HUES64 (cell line): ENCODE results near the gene SLC3A2. TPM values are rescaled to one million over a fixed set of nuclear protein-coding genes. Genes with fewer than 3 reads are reported as not detected.
"Not testable (repeated sequence)": the region's sequence is repeated elsewhere in the genome, so short reads cannot be mapped to it uniquely, and the experiment has no call there.

Source experiments
- H3K27ac ChIP-seq: 2 replicates; pipeline ENCODE4 v1.7.0; 2013; ENCODE audit warnings: low read depth, low read length, inconsistent platforms
- H3K27me3 ChIP-seq: 2 replicates; pipeline ENCODE4 v1.6.1; 2013; ENCODE audit warnings: mild to moderate bottlenecking, low read length; ENCODE audit not compliant: insufficient read depth
- H3K36me3 ChIP-seq: 2 replicates; pipeline ENCODE4 v1.6.1; 2013; ENCODE audit warnings: mild to moderate bottlenecking, low read length; ENCODE audit not compliant: insufficient read depth
- H3K4me1 ChIP-seq: 2 replicates; pipeline ENCODE4 v1.6.1; 2013; ENCODE audit warnings: mild to moderate bottlenecking, low read length, moderate library complexity; ENCODE audit not compliant: insufficient read depth
- H3K4me3 ChIP-seq: 2 replicates; pipeline ENCODE4 v1.5.1; 2013; ENCODE audit warnings: mild to moderate bottlenecking, low read length, moderate library complexity
- H3K9ac ChIP-seq: 2 replicates; pipeline ENCODE4 v1.6.1; 2013; ENCODE audit warnings: mild to moderate bottlenecking, low read depth, low read length
- H3K9me3 ChIP-seq: 2 replicates; pipeline ENCODE4 v1.6.1; 2013; ENCODE audit warnings: low read depth, low read length; ENCODE audit not compliant: insufficient read depth
- WGBS: fragments of 150-250, 120-280 bp; methylation state at CpG from one replicate; pipeline ENCODE4 v1.1.7; 2013; ENCODE audit warnings: missing lambda C conversion rate; 5-methylcytosine and 5-hydroxymethylcytosine counted together
- polyA plus RNA-seq, 2 experiments: library from polyadenylated mRNA; stranded (reverse); fragments of 50-300 nt; gene quantifications; one replicate each; pipeline ENCODE4 v1.2.3, GENCODE V29; 2013

SLC3A2 gene
- polyA plus RNA-seq (2013, experiment 1 of 2) = 192 TPM
- polyA plus RNA-seq (2013, experiment 2 of 2) = 181 TPM

DNA sequence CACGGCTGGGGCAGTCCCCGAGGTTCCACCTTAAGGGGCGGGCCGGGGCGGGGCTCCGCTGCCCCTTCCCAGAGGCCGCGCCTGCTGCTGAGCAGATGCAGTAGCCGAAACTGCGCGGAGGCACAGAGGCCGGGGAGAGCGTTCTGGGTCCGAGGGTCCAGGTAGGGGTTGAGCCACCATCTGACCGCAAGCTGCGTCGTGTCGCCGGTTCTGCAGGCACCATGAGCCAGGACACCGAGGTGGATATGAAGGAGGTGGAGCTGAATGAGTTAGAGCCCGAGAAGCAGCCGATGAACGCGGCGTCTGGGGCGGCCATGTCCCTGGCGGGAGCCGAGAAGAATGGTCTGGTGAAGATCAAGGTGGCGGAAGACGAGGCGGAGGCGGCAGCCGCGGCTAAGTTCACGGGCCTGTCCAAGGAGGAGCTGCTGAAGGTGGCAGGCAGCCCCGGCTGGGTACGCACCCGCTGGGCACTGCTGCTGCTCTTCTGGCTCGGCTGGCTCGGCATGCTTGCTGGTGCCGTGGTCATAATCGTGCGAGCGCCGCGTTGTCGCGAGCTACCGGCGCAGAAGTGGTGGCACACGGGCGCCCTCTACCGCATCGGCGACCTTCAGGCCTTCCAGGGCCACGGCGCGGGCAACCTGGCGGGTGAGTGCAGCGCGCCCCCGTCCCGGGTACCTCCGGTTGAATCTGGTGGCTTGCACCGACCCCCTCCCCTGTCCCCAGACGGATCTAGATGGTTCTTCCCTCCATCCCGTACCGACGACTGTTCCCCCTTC, at the start of gene SLC3A2:
Gene SLC3A2 (plus strand): TSS at position 94 of the 776 bp plus-strand sequence. CDS start 128 bp downstream, at position 222.
- H3K36me3 ChIP-seq = peaks cover 78% of the 10 kb centered on the region
- H3K9ac ChIP-seq = peak within 1 kb of the TSS; percentile 97
- H3K27me3 ChIP-seq = no peaks in the 10 kb centered on the region
- peak within 1 kb of the TSS; percentile 81 for H3K4me3 ChIP-seq
- H3K4me1 ChIP-seq = peaks cover 26% of the 10 kb centered on the region
- WGBS = under 1% methylated on average over 69 of the region's 69 CpGs
- no peaks in the 10 kb centered on the region for H3K9me3 ChIP-seq
- H3K27ac ChIP-seq = peak within 1 kb of the TSS; percentile 100

DNA sequence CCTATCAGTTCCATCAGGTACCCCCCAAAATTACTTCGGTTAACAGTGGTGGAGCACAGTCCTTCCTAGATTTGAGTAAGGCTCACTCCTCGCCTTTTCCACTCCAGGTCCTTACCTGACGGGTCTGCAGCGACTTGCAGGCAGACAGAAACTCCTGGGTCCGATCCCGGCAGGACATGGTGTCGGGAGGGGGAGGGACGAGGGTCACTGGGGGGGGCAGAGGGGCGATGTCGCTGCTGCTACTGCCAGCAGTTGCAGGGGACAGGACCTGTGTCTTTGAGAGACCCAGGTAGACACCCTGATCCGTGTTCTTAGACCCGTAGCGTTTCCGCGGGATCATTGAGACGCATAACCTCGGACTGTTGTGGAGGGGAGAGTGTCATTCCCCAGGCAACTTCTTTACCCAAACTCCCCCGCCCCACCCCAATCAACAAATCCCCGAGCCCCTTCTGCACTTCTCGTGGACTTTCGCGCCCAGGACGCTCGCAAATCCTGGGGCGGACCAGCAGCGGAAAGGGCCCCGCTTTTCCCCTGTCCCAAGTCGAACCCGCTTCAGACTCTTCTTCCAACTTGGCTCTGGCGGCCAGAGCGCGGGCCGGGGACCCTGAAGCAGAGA, 49.7 kb upstream of the SLC3A2 start:
- peak overlapping the region; percentile 95 for H3K9ac ChIP-seq
- WGBS = 2% methylated on average over 32 of the region's 33 CpGs
- H3K27me3 ChIP-seq = no peaks in the 10 kb centered on the region
- peak overlapping the region; percentile 97 for H3K27ac ChIP-seq
- H3K9me3 ChIP-seq = no peaks in the 10 kb centered on the region
- peaks cover 50% of the 10 kb centered on the region for H3K36me3 ChIP-seq
- peaks cover 13% of the 10 kb centered on the region; the same call in 1 of the 2 replicates for H3K4me1 ChIP-seq
- peak overlapping the region; percentile 89 for H3K4me3 ChIP-seq

GRCh38 chr11:62831520-62832335, 49.0 kb upstream of the SLC3A2 start, which contains the start of gene STX5:
Gene STX5, minus strand, starts transcription at chr11:62832051. Its CDS starts 808 bp downstream, at chr11:62831243.
- H3K4me1 ChIP-seq = peaks cover 13% of the 10 kb centered on the region; the same call in 1 of the 2 replicates
- H3K27me3 ChIP-seq = no peaks in the 10 kb centered on the region
- H3K9ac ChIP-seq = peak within 1 kb of the TSS; percentile 95
- WGBS = under 1% methylated on average over 65 of the region's 65 CpGs
- H3K9me3 ChIP-seq = no peaks in the 10 kb centered on the region
- peak within 1 kb of the TSS; percentile 97 for H3K27ac ChIP-seq
- H3K4me3 ChIP-seq = peak within 1 kb of the TSS; percentile 89
- peaks cover 56% of the 10 kb centered on the region for H3K36me3 ChIP-seq

DNA sequence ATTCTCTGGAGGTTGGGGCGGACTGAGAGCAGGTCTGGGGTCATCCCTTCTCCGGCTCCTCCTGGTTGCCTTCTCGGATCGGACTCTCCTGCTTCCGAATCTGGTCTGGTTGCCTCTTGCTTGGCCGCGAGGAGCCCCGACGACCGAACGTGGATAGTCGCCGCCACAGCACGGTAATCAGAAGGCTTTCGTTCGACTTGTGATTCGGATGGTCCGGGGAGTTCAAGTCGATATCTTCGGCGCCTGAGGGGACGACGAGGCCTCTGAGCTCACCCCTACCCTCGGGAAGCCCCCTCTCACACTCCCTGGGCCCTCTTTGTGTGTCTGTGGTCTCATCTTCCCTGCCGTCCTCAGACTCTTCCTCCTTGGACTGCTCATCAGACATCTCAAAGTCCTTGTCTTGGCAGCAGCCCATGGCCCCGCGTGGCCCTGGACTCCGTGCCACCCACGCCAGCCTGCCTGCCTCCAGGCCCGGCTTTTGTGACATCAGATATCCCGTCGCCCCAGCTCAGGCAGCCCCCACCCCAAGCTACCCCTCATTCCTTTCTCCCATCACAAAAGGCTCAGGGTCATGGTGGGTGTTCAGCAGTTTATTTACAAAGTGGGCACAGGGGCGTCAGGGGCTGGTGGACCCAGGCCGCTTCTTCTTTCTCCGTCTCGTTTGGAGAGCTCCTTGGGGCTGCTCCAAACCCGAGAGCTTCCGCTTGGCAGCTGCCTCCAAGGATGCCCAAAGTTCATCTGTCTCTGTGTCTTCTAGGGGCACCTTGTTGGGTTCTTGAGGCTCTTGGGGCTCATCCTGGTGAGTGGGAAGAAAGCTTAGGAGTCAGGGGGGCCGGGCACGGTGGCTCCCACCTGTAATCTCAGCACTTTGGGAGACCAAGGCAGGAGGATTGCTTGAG, 48.1 kb upstream of the SLC3A2 start, which contains the start of gene TEX54:
Gene TEX54 (minus strand): TSS at position 506 of the 899 bp plus-strand sequence.
- H3K4me3 ChIP-seq = peak within 1 kb of the TSS; percentile 89
- H3K4me1 ChIP-seq = peaks cover 13% of the 10 kb centered on the region; the same call in 1 of the 2 replicates
- peak within 1 kb of the TSS; percentile 95 for H3K9ac ChIP-seq
- H3K27ac ChIP-seq = peak within 1 kb of the TSS; percentile 94
- H3K36me3 ChIP-seq = peaks cover 53% of the 10 kb centered on the region
- no peaks in the 10 kb centered on the region for H3K27me3 ChIP-seq
- H3K9me3 ChIP-seq = no peaks in the 10 kb centered on the region
- 21% methylated on average over 40 of the region's 40 CpGs for WGBS

- no peak overlapping the region for H3K9ac ChIP-seq
Measured at GRCh38 chr11:62835336-62835735, 45.4 kb upstream of the SLC3A2 start.

DNA sequence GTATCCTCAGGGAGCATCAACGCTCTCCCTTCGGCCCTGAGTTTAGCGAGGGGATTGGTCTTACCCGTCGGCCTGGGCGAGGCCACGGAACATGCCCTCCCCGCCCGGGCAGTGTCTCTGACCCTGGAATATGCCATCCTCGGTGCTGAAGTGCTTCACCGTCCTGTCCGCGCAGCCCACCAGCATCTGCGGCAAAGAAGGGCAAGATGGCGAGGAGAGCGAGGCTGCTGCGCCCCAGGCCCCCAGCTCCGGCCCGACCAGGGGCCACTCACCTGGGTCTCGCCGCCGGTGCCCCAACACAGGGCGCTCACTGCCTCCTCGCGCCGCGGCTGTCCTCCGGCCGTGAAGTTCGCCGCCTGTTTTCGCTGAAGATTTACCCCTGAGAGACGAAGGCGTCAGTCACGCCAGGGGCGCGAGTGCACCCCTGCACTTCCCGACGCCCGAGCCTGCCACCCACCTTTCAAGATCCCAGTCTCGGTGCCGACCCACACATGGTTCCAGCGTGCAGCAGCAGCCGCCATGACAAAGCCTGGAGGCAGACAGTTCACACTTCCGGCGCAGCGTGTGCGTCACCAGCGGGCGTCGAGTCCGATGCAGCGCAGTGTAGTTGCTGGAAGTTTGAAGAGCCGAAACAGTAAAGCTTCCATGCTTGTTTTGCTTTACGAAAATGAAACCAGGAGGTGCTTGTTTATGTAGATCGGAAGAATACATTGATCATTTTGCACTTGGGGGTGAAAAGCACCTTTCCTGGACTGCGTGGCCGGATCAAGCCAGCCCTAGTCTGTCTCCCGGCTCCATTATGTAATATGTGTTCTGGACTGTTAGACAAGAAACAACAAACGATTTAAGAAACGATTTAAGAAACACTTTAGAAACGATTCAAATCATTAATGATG, 41.4 kb upstream of the SLC3A2 start, which contains the start of gene WDR74:
Gene WDR74 (minus strand): TSS at position 541 of the 896 bp plus-strand sequence. CDS start 20 bp downstream, at position 521.
- H3K36me3 ChIP-seq = peaks cover 36% of the 10 kb centered on the region
- peaks cover 6% of the 10 kb centered on the region; the same call in 1 of the 2 replicates for H3K4me1 ChIP-seq
- H3K9ac ChIP-seq = peak within 1 kb of the TSS; percentile 94
- 1% methylated on average over 61 of the region's 62 CpGs for WGBS
- no peaks in the 10 kb centered on the region for H3K27me3 ChIP-seq
- H3K4me3 ChIP-seq = peak within 1 kb of the TSS; percentile 90
- H3K27ac ChIP-seq = peak within 1 kb of the TSS; percentile 96
- no peaks in the 10 kb centered on the region for H3K9me3 ChIP-seq

More at GRCh38 chr11:62835336-62835735, 45.4 kb upstream of the SLC3A2 start:
- H3K36me3 ChIP-seq = peaks cover 51% of the 10 kb centered on the region
- peaks cover 11% of the 10 kb centered on the region; the same call in 1 of the 2 replicates for H3K4me1 ChIP-seq
- H3K27me3 ChIP-seq = no peaks in the 10 kb centered on the region
- H3K4me3 ChIP-seq = no peak overlapping the region
- no peaks in the 10 kb centered on the region for H3K9me3 ChIP-seq
- no peak overlapping the region for H3K27ac ChIP-seq
- 91% methylated on average over 8 of the region's 8 CpGs for WGBS

- not testable (repeated sequence) for H3K27me3 ChIP-seq, H3K4me1 ChIP-seq, H3K9me3 ChIP-seq
- peaks cover 21% of the 10 kb centered on the region for H3K36me3 ChIP-seq
- H3K4me3 ChIP-seq = peak overlapping the region; percentile 90
- peak overlapping the region; percentile 96 for H3K27ac ChIP-seq
- peak overlapping the region; percentile 94 for H3K9ac ChIP-seq
- 1% methylated on average over 41 of the region's 41 CpGs for WGBS
Measured at GRCh38 chr11:62840721-62841360, 39.9 kb upstream of the SLC3A2 start.

DNA sequence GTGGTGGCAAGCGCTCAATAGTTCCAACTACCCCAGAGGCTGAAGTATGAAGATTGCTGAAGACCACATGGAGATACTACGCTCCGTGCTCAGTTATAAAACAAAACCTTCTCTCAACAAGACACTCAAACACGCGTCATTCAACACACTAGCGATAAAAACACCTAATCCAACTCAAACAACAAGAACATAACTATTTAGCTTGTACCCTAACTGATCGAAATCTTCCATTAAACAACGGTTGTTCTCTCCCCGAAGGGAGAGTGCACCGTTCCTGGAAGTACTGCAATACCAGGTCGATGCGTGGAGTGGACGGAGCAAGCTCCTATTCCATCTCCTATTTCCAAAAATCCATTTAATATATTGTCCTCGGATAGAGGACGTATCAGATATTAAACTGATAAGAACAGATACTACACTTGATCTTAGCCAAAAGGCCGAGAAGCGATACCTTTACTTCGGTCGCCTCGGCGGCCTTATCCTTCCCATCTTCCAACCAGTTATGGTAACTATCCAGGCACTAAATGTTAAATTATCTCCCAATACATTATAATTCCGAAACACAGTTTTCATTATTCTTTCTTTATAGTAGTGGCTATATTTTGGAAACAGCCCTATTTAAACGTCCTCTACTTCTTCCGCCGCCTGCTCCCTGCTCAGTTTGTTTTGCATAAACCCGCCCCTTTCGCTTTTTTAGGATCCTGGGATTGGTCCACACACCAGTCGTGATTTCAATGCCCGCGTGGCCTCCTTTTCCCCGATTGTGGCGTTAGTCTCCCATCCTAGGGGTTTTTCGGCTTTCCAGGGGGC, 39.1 kb upstream of the SLC3A2 start:
- peak overlapping the region; percentile 90 for H3K4me3 ChIP-seq
- peaks cover 13% of the 10 kb centered on the region for H3K36me3 ChIP-seq
- H3K4me1 ChIP-seq = peaks cover 6% of the 10 kb centered on the region; the same call in 1 of the 2 replicates
- H3K9ac ChIP-seq = peak overlapping the region; percentile 94
- no peaks in the 10 kb centered on the region for H3K27me3 ChIP-seq
- 0 out of 2 replicates have a peak, but pooled peaks cover 4% of the 10 kb centered on the region for H3K9me3 ChIP-seq
- H3K27ac ChIP-seq = peak overlapping the region; percentile 97
- WGBS = under 1% methylated on average over 33 of the region's 33 CpGs
